Neural cell (in vitro differentiated cells): ENCODE results near the gene CHAF1B. TPM values are rescaled to one million over a fixed set of nuclear protein-coding genes. Genes with fewer than 3 reads are reported as not detected.

ENCODE experiments used
- H2AFZ ChIP-seq: fragments of 200-600, 300-800 bp; sonication (generic), shearing (Covaris generic); 2 replicates; pipeline ENCODE4 v1.6.0; 2014; ENCODE audit warnings: low read depth, mild to moderate bottlenecking, antibody characterized with exemption, low read length, moderate library complexity
- H3F3A ChIP-seq: fragments of 200-600 bp; shearing (Covaris generic); 2 replicates; pipeline ENCODE4 v1.6.1; 2016; ENCODE audit warnings: mild to moderate bottlenecking, moderate library complexity, mixed read lengths, antibody characterized with exemption, low read length; ENCODE audit not compliant: insufficient read depth, poor library complexity, severe bottlenecking
- H3K27ac ChIP-seq: fragments of 200-600, 300-800 bp; sonication (generic), shearing (Covaris generic); 2 replicates; pipeline ENCODE4 v1.5.1; 2014; ENCODE audit warnings: mild to moderate bottlenecking, low read length, moderate library complexity
- H3K27me3 ChIP-seq: fragments of 300-800, 200-600 bp; sonication (generic), shearing (Covaris generic); 2 replicates; pipeline ENCODE4 v1.6.0; 2014; ENCODE audit warnings: mild to moderate bottlenecking, low read depth, low read length, moderate library complexity; ENCODE audit not compliant: insufficient read depth
- H3K36me3 ChIP-seq: fragments of 300-800, 200-600 bp; sonication (generic), shearing (Covaris generic); 2 replicates; pipeline ENCODE4 v1.5.1; 2014; ENCODE audit warnings: mild to moderate bottlenecking, antibody characterized with exemption, low read length, moderate library complexity; ENCODE audit not compliant: insufficient read depth
- H3K4me2 ChIP-seq: fragments of 300-800, 200-600 bp; sonication (generic), shearing (Covaris generic); 2 replicates; pipeline ENCODE4 v1.6.0; 2014; ENCODE audit warnings: mild to moderate bottlenecking, low read length
- H3K4me3 ChIP-seq: fragments of 300-800, 200-600 bp; sonication (generic), shearing (Covaris generic); 2 replicates; pipeline ENCODE4 v1.5.1; 2014; ENCODE audit warnings: mild to moderate bottlenecking, low read length, moderate library complexity
- H3K79me2 ChIP-seq: fragments of 200-600 bp; shearing (Covaris generic); replicated peaks from 2 replicates; pipeline ENCODE4 v1.6.0; 2014; ENCODE audit warnings: mild to moderate bottlenecking, low read length, moderate library complexity; ENCODE audit not compliant: insufficient read depth
- H3K9ac ChIP-seq: fragments of 300-800, 200-600 bp; sonication (generic), shearing (Covaris generic); 2 replicates; pipeline ENCODE4 v1.6.1; 2016; ENCODE audit warnings: mild to moderate bottlenecking, low read length, mixed read lengths
- H3K9me2 ChIP-seq: fragments of 200-600 bp; shearing (Covaris generic); 2 replicates; pipeline ENCODE4 v1.6.1; 2016; ENCODE audit warnings: mild to moderate bottlenecking, low read length, mixed read lengths; ENCODE audit not compliant: insufficient read depth
- H3K9me3 ChIP-seq: fragments of 200-600, 300-800 bp; sonication (generic), shearing (Covaris generic); 2 replicates; pipeline ENCODE4 v1.6.1; 2016; ENCODE audit warnings: mild to moderate bottlenecking, mixed run types, low read length, moderate library complexity, mixed read lengths
- H4K20me1 ChIP-seq: fragments of 200-600 bp; shearing (Covaris generic); 2 replicates; pipeline ENCODE4 v1.6.1; 2016; ENCODE audit warnings: mild to moderate bottlenecking, mixed run types; ENCODE audit not compliant: insufficient read depth
- EP300 ChIP-seq: fragments of 450-650 bp; conservative IDR thresholded peaks from 2 replicates; pipeline ENCODE4 v1.6.1; 2014; ENCODE audit warnings: antibody characterized with exemption, mild to moderate bottlenecking, moderate library complexity; ENCODE audit not compliant: poor library complexity, severe bottlenecking
- EZH2 ChIP-seq: fragments of 200-600, 300-800 bp; shearing (Covaris generic), sonication (generic); IDR thresholded peaks from 2 replicates; pipeline ENCODE4 v1.6.1; 2014; ENCODE audit warnings: antibody characterized with exemption, low read length, borderline replicate concordance, mild to moderate bottlenecking; ENCODE audit not compliant: insufficient read depth, poor library complexity, severe bottlenecking
- MXI1 ChIP-seq: fragments of 450-650 bp; conservative IDR thresholded peaks from 2 replicates; pipeline ENCODE4 v1.6.1; 2014; ENCODE audit warnings: antibody characterized with exemption, mild to moderate bottlenecking; ENCODE audit not compliant: poor library complexity, severe bottlenecking
- POLR2AphosphoS5 ChIP-seq: IDR thresholded peaks from 2 replicates; pipeline ENCODE4 v1.6.1; 2012
- RAD21 ChIP-seq: fragments of 450-650 bp; conservative IDR thresholded peaks from 2 replicates; pipeline ENCODE4 v1.6.1; 2014; ENCODE audit warnings: antibody characterized with exemption, mild to moderate bottlenecking, moderate library complexity
- SMC3 ChIP-seq: fragments of 450-650 bp; conservative IDR thresholded peaks from 2 replicates; pipeline ENCODE4 v1.6.1; 2014; ENCODE audit warnings: antibody characterized with exemption, mild to moderate bottlenecking, moderate library complexity; ENCODE audit not compliant: poor library complexity
- TAF1 ChIP-seq: IDR thresholded peaks from 2 replicates; pipeline ENCODE4 v1.6.1; 2012; ENCODE audit warnings: low read depth
- polyA plus RNA-seq: library from polyadenylated mRNA; depleted of rRNA; stranded (reverse); fragments of >200 nt; gene quantifications from 2 replicates; pipeline ENCODE4 v1.2.3, GENCODE V29; 2014
- small RNA-seq, 3 experiments: library from RNA; depleted of rRNA; stranded (forward); fragments of <200 nt; gene quantifications; one replicate each; pipeline ENCODE3, GENCODE V24; 2012
- TF ChIP-seq, protein P1 (sequence below): fragments of 450-650 bp; IDR thresholded peaks from 2 replicates; pipeline ENCODE4 v1.5.1; 2014; ENCODE audit warnings: antibody characterized with exemption, mild to moderate bottlenecking, moderate library complexity; ENCODE audit not compliant: poor library complexity, severe bottlenecking
- TF ChIP-seq, protein P2 (sequence below): IDR thresholded peaks from 2 replicates; pipeline ENCODE4 v1.6.1; 2012; ENCODE audit warnings: borderline replicate concordance

Gene CHAF1B
- polyA plus RNA-seq, 1 donor from 2014 or later, result 0.72 TPM

DNA sequence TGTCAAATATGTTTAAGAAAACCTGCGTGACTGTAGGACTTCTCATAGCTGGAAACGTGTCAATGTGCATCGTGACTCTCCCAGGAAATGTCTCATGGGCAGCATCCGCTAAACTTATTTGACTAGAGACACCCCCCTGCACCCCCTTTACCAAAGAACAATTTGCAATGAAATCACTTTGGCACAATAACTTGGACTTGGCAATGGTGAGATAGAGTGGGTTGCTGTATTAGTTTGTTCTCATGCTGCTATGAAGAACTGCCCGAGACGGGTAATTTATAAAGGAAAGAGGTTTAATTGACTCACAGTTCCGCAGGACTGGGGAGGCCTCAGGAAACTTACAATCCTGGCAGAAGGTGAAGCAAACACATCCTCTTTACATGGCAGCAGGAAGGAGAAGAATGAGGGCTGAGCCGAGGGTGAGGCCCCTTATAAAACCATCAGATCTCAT lies 80.9 kb downstream of the CHAF1B start:
- Histone ChIP-seq H3F3A (no peaks in the 10 kb centered on the region), H3K9ac (no peak overlapping the region), H3K4me2 (no peak overlapping the region), H3K9me2 (no peaks in the 10 kb centered on the region), H3K27ac (no peak overlapping the region), H3K79me2 (no peaks in the 10 kb centered on the region), H3K27me3 (no peaks in the 10 kb centered on the region), H4K20me1 (no peaks in the 10 kb centered on the region), H3K4me3 (no peak overlapping the region), H2AFZ (no peak overlapping the region), H3K36me3 (no peaks in the 10 kb centered on the region), H3K9me3 (no peaks in the 10 kb centered on the region)
- no peak for TF ChIP-seq POLR2AphosphoS5
- TF ChIP-seq EZH2, result no peak
- TF ChIP-seq, protein P1, sequence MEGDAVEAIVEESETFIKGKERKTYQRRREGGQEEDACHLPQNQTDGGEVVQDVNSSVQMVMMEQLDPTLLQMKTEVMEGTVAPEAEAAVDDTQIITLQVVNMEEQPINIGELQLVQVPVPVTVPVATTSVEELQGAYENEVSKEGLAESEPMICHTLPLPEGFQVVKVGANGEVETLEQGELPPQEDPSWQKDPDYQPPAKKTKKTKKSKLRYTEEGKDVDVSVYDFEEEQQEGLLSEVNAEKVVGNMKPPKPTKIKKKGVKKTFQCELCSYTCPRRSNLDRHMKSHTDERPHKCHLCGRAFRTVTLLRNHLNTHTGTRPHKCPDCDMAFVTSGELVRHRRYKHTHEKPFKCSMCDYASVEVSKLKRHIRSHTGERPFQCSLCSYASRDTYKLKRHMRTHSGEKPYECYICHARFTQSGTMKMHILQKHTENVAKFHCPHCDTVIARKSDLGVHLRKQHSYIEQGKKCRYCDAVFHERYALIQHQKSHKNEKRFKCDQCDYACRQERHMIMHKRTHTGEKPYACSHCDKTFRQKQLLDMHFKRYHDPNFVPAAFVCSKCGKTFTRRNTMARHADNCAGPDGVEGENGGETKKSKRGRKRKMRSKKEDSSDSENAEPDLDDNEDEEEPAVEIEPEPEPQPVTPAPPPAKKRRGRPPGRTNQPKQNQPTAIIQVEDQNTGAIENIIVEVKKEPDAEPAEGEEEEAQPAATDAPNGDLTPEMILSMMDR, result no peak
- TF ChIP-seq TAF1, result no peak
- no peak for TF ChIP-seq EP300
- TF ChIP-seq RAD21, result no peak
- TF ChIP-seq, protein P2, sequence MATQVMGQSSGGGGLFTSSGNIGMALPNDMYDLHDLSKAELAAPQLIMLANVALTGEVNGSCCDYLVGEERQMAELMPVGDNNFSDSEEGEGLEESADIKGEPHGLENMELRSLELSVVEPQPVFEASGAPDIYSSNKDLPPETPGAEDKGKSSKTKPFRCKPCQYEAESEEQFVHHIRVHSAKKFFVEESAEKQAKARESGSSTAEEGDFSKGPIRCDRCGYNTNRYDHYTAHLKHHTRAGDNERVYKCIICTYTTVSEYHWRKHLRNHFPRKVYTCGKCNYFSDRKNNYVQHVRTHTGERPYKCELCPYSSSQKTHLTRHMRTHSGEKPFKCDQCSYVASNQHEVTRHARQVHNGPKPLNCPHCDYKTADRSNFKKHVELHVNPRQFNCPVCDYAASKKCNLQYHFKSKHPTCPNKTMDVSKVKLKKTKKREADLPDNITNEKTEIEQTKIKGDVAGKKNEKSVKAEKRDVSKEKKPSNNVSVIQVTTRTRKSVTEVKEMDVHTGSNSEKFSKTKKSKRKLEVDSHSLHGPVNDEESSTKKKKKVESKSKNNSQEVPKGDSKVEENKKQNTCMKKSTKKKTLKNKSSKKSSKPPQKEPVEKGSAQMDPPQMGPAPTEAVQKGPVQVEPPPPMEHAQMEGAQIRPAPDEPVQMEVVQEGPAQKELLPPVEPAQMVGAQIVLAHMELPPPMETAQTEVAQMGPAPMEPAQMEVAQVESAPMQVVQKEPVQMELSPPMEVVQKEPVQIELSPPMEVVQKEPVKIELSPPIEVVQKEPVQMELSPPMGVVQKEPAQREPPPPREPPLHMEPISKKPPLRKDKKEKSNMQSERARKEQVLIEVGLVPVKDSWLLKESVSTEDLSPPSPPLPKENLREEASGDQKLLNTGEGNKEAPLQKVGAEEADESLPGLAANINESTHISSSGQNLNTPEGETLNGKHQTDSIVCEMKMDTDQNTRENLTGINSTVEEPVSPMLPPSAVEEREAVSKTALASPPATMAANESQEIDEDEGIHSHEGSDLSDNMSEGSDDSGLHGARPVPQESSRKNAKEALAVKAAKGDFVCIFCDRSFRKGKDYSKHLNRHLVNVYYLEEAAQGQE, result no peak
- no peak for TF ChIP-seq SMC3
- no peak for TF ChIP-seq MXI1

Small RNA genes lying within 50 kb of the gene (small RNA-seq; reads per million reads assigned to genes)
- gene ATP5MFP1, result 0 reads per million in 3 experiments

Other genes starting within 250 kb of the CHAF1B start
- gene DOP1B, start 228.6 kb upstream of the CHAF1B start, polyA plus RNA-seq, result 14.0 and 19.1 TPM in 2 replicates
- gene MORC3, start 65.2 kb upstream of the CHAF1B start, polyA plus RNA-seq, result 56.6 and 65.4 TPM in 2 replicates
- gene CLDN14, start 94.7 kb downstream of the CHAF1B start, polyA plus RNA-seq, result not detected in 2 replicates